Measurements from ENCODE around the gene ZNF326. TPM values are rescaled to one million over a fixed set of nuclear protein-coding genes. Genes with fewer than 3 reads are reported as not detected.

The ZNF326 gene
- total RNA-seq, 4 donors from 2014 or later: 9.0 to 15.4 (median 9.9) TPM

DNA sequence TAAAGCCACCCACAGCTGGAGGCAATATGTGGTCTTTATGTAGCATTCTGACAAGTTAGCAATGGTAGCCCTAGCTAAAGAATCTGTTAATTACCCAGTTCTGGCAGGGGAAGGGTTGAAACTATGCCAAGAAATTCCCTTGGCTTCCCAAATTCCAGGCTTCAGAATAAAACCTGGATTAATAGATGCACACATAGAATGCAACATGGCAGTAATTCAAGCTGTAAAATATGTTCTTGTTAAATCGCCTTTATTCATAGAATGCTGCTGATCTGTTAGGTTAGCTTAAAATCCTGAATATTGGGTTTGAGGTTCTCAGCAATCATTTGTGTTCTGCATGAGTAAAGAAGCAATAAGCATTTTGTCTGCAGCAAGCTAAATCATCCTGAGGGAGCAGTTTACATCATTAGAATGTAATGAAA lies 80.1 kb downstream of the ZNF326 start:
- peaks cover 0 to 9% (median 8%) of the 10 kb centered on the region in 4 donors for H3K4me1 ChIP-seq
- no peak for DNase-seq (ENCODE audit: extremely low spot score)
- WGBS: 62% methylated on average over 1 of the region's 1 CpG
- H3K27me3 ChIP-seq: no peaks in the 10 kb centered on the region
- no peaks in the 10 kb centered on the region for H3K36me3 ChIP-seq
- intact Hi-C loops (cut with DNase I): no loop called here
- no peak for TF ChIP-seq POLR2A (IDR thresholded peaks at IDR 0.05; ENCODE audit: low read depth)
- no peaks in the 10 kb centered on the region for H3K9me3 ChIP-seq
- H3K27ac ChIP-seq (replicated peaks in 1 of 4): no peak overlapping the region
- H3K4me3 ChIP-seq: no peak overlapping the region

DNA sequence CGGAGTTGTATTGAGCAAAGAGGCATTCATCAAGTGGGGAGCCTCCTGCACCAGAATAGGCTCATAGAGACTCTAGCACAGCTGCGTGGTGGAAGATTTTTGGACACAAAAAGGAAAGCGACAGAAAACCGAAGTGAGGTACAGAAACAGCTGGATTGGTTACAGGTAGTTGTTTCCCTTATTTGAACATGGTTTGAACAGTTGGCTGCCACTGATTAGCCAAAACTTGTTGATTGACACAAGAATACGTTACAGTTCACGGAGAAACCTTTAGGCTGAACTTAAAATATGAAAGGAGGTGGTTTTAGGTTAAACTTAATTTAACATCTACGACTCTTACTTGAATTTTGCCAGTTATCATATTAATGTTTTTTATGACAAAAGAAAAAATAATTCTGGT lies 89.1 kb downstream of the ZNF326 start:
- 80% methylated on average over 7 of the region's 7 CpGs for WGBS
- no peak for TF ChIP-seq EP300 (IDR thresholded peaks at IDR 0.05)
- TF ChIP-seq, protein P1, sequence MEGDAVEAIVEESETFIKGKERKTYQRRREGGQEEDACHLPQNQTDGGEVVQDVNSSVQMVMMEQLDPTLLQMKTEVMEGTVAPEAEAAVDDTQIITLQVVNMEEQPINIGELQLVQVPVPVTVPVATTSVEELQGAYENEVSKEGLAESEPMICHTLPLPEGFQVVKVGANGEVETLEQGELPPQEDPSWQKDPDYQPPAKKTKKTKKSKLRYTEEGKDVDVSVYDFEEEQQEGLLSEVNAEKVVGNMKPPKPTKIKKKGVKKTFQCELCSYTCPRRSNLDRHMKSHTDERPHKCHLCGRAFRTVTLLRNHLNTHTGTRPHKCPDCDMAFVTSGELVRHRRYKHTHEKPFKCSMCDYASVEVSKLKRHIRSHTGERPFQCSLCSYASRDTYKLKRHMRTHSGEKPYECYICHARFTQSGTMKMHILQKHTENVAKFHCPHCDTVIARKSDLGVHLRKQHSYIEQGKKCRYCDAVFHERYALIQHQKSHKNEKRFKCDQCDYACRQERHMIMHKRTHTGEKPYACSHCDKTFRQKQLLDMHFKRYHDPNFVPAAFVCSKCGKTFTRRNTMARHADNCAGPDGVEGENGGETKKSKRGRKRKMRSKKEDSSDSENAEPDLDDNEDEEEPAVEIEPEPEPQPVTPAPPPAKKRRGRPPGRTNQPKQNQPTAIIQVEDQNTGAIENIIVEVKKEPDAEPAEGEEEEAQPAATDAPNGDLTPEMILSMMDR (IDR thresholded peaks at IDR 0.05): no peak
- TF ChIP-seq POLR2A (IDR thresholded peaks at IDR 0.05; ENCODE audit: low read depth): no peak
- TF ChIP-seq POLR2AphosphoS5 (IDR thresholded peaks at IDR 0.05): no peak
- intact Hi-C loops (cut with DNase I): no loop called here

More for the DNA sequence above, 89.1 kb downstream of the ZNF326 start:
- Histone ChIP-seq H3K36me3 (no peaks in the 10 kb centered on the region), H3K4me1 (no peaks in the 10 kb centered on the region), H3K27ac (replicated peaks in 1 of 4) (no peak overlapping the region), H3K4me3 (no peak overlapping the region), H3K27me3 (peaks cover 0 to 5% (median 0%) of the 10 kb centered on the region in 4 donors), H3K9me3 (no peaks in the 10 kb centered on the region)
- no peak for DNase-seq (ENCODE audit: extremely low spot score)

Small RNA genes within 50 kb of the gene (small RNA-seq; reads per million reads assigned to genes)
- gene RN7SKP272: 0 reads per million in 3 donors

Other genes starting within 250 kb of the ZNF326 start
- gene LRRC8D, start 174.1 kb upstream of the ZNF326 start, total RNA-seq: 10 to 100 TPM in 1 of 4 donors, 1 to 10 TPM in 3; 4.2 to 10.4 (median 6.6) TPM